ENCODE data around the gene KCNJ12. TPM values are rescaled to one million over a fixed set of nuclear protein-coding genes. Genes with fewer than 3 reads are reported as not detected.
"Not testable (repeated sequence)": the region's sequence is repeated elsewhere in the genome, so short reads cannot be mapped to it uniquely, and the experiment has no call there.

Gene KCNJ12
- total and polyA plus RNA-seq, 4 donors: 2.6 to 7.0 (median 3.4) TPM

DNA sequence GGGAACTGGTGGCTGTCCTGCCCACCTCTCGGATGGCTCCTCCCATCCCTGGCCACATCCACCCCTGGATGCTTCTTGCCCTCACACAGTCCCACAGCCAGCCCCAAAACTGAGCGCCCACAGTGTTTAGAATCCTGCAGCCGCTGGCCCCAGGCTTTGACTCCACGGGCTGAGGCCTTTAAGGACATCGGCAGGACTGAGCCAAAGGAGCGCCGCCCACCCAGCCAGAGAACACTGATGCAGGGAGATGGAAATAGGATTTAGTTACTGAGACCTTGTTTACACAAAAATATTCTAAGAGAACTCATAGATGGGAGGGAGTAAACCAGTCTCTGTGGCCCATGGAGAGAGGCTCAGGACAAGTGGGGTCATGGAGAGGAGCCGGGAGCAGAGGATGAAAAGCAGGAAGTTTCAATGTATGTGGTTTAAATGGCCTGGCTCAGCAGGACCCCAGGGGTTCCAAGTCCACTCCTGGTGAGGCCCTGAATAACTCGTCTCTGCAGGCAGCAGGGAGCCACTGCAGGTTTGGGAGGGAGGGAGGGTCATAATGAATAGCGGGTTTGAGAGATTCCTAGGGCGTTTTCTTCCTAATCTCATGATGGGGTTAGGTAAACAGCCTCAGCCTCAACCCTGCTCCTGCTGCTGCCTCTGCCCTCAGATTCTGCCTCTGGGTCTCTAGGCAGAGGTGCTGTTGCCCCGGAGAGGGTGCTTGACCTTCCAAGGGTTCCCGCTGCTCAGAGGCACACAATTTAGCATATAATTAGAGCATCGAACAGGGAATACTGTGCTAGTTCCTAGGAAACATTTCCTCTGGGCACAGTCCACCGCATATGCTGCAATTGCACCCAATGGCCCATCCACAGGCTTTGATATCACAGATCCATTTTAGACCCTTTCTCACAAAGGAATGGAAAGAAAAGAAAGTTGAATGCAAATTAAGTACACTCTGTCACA, 61.0 kb downstream of the KCNJ12 start:
- not testable (repeated sequence) for H3K27me3 ChIP-seq (ENCODE audit: control insufficient read depth, insufficient read depth, low read length); H3K36me3 ChIP-seq (ENCODE audit: control insufficient read depth, insufficient read depth, low read length); H3K27ac ChIP-seq (ENCODE audit: low read depth, low read length); H3K4me1 ChIP-seq (ENCODE audit: control insufficient read depth, insufficient read depth, low read length); H3K9me3 ChIP-seq (ENCODE audit: control insufficient read depth, insufficient read depth, low read length); H3K4me3 ChIP-seq (ENCODE audit: low read depth, low read length)
- DNase-seq (ENCODE audit: low read depth in 4 of 6, low spot score in 6 of 6): peak in 1 of 6 donors; percentile 33
- WGBS (ENCODE audit: insufficient coverage): 22% methylated on average over 5 of the region's 15 CpGs

DNA sequence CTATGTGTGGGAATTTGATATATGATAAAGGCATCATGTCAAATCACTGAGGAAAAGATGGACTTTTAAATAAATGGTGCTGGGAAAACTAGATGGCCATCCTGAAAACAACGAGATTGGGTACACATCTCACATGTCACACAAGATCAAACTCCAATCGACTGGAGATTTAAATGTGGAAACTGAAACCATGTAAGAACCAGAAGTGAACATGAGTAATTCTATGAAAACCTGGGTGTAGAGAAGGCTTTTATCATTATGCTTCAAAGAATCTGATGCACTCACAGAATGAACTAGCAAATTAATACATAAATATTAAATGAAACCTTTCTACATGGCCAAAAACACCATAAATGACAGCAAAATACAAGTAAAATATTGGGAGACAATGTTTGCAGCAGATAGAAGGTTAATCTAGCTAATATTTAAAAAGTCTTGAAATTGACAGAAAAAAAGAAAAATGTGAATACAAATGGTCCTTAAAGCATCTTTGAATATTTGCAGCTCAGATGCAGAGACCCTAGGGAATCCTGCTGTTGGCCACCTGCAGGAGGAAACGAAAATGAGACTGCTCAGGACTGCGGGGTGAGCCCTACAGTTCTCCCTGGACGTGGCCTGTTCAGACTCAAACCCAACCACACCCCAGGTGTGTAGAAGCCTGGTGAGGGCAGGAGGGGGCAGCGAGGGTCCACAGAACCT, 62.3 kb downstream of the KCNJ12 start:
- no CpG with 5 or more reads among the region's 6 CpGs for WGBS (ENCODE audit: insufficient coverage)
- not testable (repeated sequence) for H3K4me1 ChIP-seq (ENCODE audit: control insufficient read depth, insufficient read depth, low read length); H3K27me3 ChIP-seq (ENCODE audit: control insufficient read depth, insufficient read depth, low read length); DNase-seq (ENCODE audit: low read depth in 4 of 6, low spot score in 6 of 6); H3K36me3 ChIP-seq (ENCODE audit: control insufficient read depth, insufficient read depth, low read length); H3K4me3 ChIP-seq (ENCODE audit: low read depth, low read length); H3K27ac ChIP-seq (ENCODE audit: low read depth, low read length); H3K9me3 ChIP-seq (ENCODE audit: control insufficient read depth, insufficient read depth, low read length)

DNA sequence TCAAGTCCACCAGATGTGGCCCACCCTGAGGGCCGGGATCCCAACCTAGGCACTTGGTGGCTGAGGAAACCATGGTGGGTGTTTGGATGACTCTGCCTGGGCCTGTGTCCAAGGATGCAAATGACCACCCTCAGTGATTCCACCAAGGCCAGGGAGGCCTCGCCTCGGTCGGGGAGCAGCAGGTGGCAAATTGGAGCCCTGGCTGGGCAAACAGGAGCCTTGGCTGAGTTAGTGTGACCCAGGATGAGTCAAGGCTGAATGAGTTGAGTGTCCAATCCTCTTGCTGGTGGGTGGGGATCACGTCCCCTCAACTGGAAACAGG, 62.8 kb downstream of the KCNJ12 start:
- not testable (repeated sequence) for H3K4me3 ChIP-seq (ENCODE audit: low read depth, low read length); DNase-seq (ENCODE audit: low read depth in 4 of 6, low spot score in 6 of 6); H3K27ac ChIP-seq (ENCODE audit: low read depth, low read length); H3K4me1 ChIP-seq (ENCODE audit: control insufficient read depth, insufficient read depth, low read length); H3K36me3 ChIP-seq (ENCODE audit: control insufficient read depth, insufficient read depth, low read length); H3K9me3 ChIP-seq (ENCODE audit: control insufficient read depth, insufficient read depth, low read length); H3K27me3 ChIP-seq (ENCODE audit: control insufficient read depth, insufficient read depth, low read length)
- no CpG with 5 or more reads among the region's 5 CpGs for WGBS (ENCODE audit: insufficient coverage)

DNA sequence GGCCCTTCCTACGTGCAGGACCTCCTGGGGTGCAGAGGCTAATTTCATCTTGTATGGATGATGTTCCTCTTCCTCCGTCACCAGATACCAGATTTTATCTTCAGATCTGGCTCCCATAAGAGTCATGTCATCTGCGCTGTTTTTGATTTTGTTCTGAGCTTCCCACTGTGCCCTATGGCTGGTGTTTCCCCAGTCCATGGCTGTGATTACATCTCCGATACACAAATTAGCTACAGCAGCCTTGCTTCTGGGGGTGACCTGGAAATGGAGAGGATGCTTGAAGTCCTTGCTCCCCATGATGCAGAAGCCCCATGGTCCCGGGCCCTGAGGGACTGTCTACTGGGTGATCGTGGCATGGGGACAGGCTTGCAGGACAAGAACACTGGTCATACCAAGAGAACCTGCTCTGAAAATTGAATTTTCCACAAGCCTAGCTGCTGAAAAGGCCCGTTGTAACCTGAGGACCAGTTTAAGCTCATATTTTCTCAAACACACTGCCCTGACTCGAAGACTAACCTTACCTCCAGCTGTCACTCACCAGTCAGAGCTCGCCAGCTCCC, 69.0 kb downstream of the KCNJ12 start:
- Histone ChIP-seq H3K36me3 (ENCODE audit: control insufficient read depth, insufficient read depth, low read length) (no peaks in the 10 kb centered on the region), H3K4me1 (ENCODE audit: control insufficient read depth, insufficient read depth, low read length) (no peaks in the 10 kb centered on the region), H3K9me3 (ENCODE audit: control insufficient read depth, insufficient read depth, low read length) (no peaks in the 10 kb centered on the region), H3K4me3 (ENCODE audit: low read depth, low read length) (no peak overlapping the region), H3K27me3 (ENCODE audit: control insufficient read depth, insufficient read depth, low read length) (no peaks in the 10 kb centered on the region), H3K27ac (ENCODE audit: low read depth, low read length) (no peak overlapping the region)
- DNase-seq (ENCODE audit: low read depth in 4 of 6, low spot score in 6 of 6): no peak
- 83% methylated on average over 8 of the region's 9 CpGs for WGBS (ENCODE audit: insufficient coverage)

DNA sequence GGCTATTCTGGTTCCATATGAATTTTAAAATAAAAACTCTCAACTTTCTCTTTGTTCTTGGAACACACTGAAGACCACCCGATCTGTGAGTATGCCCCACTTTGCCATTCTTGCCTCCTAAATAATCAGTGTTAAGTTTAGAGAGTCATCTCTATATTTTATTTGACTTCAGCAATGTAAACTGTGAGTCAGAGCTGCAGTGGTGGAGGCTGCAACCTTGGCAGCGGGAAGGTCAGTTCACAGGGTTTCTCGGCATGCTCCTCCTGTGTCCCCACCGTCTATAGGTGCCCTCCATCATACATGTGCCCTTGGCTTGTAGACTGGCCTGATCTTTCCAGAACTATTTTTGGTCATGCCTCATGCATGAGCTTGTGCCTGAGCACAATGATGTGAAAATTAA, 71.4 kb downstream of the KCNJ12 start:
- not testable (repeated sequence) for H3K27me3 ChIP-seq (ENCODE audit: control insufficient read depth, insufficient read depth, low read length); DNase-seq (ENCODE audit: low read depth in 4 of 6, low spot score in 6 of 6); H3K4me3 ChIP-seq (ENCODE audit: low read depth, low read length); H3K4me1 ChIP-seq (ENCODE audit: control insufficient read depth, insufficient read depth, low read length); H3K9me3 ChIP-seq (ENCODE audit: control insufficient read depth, insufficient read depth, low read length); H3K27ac ChIP-seq (ENCODE audit: low read depth, low read length); H3K36me3 ChIP-seq (ENCODE audit: control insufficient read depth, insufficient read depth, low read length)
- WGBS (ENCODE audit: insufficient coverage): 92% methylated on average over 3 of the region's 4 CpGs

DNA sequence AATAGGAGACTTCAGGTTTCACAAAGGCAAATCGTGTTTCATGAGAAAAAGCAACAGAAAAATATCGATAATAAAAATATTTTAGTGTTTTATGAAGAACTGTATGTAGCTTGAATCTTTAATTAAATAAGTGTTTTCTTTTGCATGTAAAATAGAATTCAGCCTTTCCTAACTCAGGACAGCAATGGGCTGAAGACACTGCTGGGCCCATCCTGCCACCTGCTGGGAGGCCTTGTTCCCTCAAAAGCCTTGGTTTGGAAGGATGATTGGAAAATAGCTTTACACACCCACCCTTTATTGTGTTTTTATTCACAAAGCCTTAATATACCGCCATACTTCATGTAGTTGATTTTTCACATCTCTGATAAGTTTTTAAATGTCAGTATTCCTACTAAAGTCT, 73.7 kb downstream of the KCNJ12 start:
- peaks cover 13% of the 10 kb centered on the region for H3K4me1 ChIP-seq (ENCODE audit: control insufficient read depth, insufficient read depth, low read length)
- H3K27me3 ChIP-seq (ENCODE audit: control insufficient read depth, insufficient read depth, low read length); H3K36me3 ChIP-seq (ENCODE audit: control insufficient read depth, insufficient read depth, low read length); H3K4me3 ChIP-seq (ENCODE audit: low read depth, low read length); H3K27ac ChIP-seq (ENCODE audit: low read depth, low read length); DNase-seq (ENCODE audit: low read depth in 4 of 6, low spot score in 6 of 6); H3K9me3 ChIP-seq (ENCODE audit: control insufficient read depth, insufficient read depth, low read length): not testable (repeated sequence)
- WGBS (ENCODE audit: insufficient coverage): no CpG with 5 or more reads among the region's 3 CpGs

DNA sequence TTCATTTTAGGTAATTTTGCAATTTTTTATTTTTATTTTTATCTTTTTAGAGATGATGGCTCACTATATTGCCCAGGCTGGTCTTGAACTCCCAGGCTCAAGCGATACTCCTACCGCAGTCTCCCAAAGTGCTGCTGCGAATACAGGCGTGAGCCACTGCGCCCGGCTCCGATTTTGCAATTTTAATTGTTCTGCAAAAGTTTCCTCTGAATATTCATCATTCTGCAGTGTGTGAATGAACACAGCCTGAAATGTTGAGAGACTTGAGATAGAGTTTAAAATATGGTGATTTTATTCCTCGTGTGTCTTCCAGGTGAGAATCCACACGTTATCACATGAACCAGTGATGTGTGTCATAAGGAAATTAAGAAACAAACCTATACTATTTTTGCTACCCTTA, 75.8 kb downstream of the KCNJ12 start:
- peaks cover 13% of the 10 kb centered on the region for H3K4me1 ChIP-seq (ENCODE audit: control insufficient read depth, insufficient read depth, low read length)
- 67% methylated on average over 3 of the region's 9 CpGs for WGBS (ENCODE audit: insufficient coverage)
- H3K9me3 ChIP-seq (ENCODE audit: control insufficient read depth, insufficient read depth, low read length): no peaks in the 10 kb centered on the region
- H3K36me3 ChIP-seq (ENCODE audit: control insufficient read depth, insufficient read depth, low read length): no peaks in the 10 kb centered on the region
- no peak for DNase-seq (ENCODE audit: low read depth in 4 of 6, low spot score in 6 of 6)
- no peaks in the 10 kb centered on the region for H3K27me3 ChIP-seq (ENCODE audit: control insufficient read depth, insufficient read depth, low read length)
- H3K27ac ChIP-seq (ENCODE audit: low read depth, low read length): no peak overlapping the region
- H3K4me3 ChIP-seq (ENCODE audit: low read depth, low read length): no peak overlapping the region

DNA sequence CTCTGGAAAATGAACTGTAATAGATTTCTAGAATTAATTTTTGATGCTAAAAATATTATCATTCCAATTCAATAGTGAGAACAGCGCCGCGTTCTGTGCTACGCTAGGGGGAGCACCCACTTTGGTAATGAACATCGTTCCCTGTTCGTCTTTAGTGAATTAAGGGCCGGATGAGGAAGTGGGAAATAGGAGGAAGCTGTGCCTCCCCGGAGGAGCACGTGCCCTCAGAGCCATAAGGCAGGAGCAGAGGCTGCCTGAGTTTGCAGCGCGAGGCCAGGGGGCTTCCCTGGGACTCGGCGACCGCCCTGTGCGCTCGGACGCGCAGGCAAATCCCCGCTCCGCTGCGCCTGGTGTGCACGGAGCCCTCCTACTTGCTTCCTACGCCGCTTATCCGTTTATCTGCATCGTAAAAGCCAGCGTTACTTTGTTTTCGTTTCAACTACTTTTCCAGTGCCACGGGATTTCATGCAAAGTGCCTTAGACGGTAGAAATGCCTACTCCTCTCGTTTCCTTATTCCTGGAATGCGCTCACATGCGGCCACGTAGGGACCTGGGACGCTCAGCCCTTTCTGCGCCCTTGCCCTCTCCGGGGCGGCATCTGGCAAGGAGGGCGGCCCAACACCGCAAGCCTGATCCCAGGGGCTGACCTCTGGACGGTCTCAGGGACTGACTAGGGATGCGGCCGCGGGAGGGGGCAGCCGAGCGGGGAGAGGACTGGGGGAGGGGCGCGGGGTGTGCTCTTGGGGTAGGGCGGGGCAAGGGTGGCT, 76.4 kb downstream of the KCNJ12 start:
- Histone ChIP-seq H3K4me3 (ENCODE audit: low read depth, low read length) (peak overlapping the region; percentile 26), H3K9me3 (ENCODE audit: control insufficient read depth, insufficient read depth, low read length) (no peaks in the 10 kb centered on the region), H3K27ac (ENCODE audit: low read depth, low read length) (no peak overlapping the region), H3K4me1 (ENCODE audit: control insufficient read depth, insufficient read depth, low read length) (peaks cover 16% of the 10 kb centered on the region), H3K27me3 (ENCODE audit: control insufficient read depth, insufficient read depth, low read length) (no peaks in the 10 kb centered on the region), H3K36me3 (ENCODE audit: control insufficient read depth, insufficient read depth, low read length) (no peaks in the 10 kb centered on the region)
- 2% methylated on average over 41 of the region's 49 CpGs for WGBS (ENCODE audit: insufficient coverage)
- DNase-seq (ENCODE audit: low read depth in 4 of 6, low spot score in 6 of 6): peak; percentile 31 to 92 (median 50)

DNA sequence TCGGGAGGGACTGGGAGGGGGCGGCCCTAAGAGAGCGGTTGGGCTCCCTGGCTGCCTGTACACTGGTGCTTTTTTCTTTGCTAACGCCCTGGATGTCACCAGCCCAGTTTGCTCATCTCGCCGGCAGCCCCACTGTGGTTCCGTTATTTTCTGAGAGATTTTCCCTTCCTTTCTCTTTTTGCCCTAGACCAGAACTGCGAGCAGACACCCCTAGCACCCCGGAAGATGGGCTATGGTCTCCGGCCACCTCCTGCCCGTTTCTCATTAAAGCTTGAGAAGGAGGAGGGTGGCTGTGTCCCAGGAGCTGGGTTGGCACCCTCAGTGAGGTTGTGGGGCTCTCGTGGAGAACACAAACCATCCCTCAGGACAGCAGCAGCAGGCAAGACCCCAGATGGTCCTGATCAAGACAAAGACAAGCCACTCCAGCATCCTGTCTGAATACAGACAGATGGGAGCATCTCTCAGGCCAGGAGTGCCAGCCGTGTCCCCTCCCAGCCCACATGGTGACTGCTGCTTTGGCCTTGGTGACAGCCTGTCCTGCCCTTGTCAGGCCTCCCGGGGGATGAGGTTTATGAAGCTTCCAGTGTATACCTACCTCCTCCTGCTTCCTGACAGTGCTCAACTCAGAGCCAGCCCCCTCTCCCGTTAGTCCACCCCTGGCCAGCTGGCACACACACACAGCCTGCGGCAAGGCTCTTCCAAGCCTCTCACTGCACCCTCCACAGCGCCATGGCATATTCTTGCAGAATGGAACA, 77.2 kb downstream of the KCNJ12 start:
- Histone ChIP-seq H3K27me3 (ENCODE audit: control insufficient read depth, insufficient read depth, low read length) (no peaks in the 10 kb centered on the region), H3K4me1 (ENCODE audit: control insufficient read depth, insufficient read depth, low read length) (peaks cover 18% of the 10 kb centered on the region), H3K4me3 (ENCODE audit: low read depth, low read length) (no peak overlapping the region), H3K36me3 (ENCODE audit: control insufficient read depth, insufficient read depth, low read length) (no peaks in the 10 kb centered on the region), H3K9me3 (ENCODE audit: control insufficient read depth, insufficient read depth, low read length) (no peaks in the 10 kb centered on the region), H3K27ac (ENCODE audit: low read depth, low read length) (no peak overlapping the region)
- WGBS (ENCODE audit: insufficient coverage): 25% methylated on average over 7 of the region's 17 CpGs
- peak in 2 of 6 donors; percentile 17 to 37 for DNase-seq (ENCODE audit: low read depth in 4 of 6, low spot score in 6 of 6)
